Neural cell (in vitro differentiated cells): ENCODE data around the gene SLCO2A1. TPM values are rescaled to one million over a fixed set of nuclear protein-coding genes. Genes with fewer than 3 reads are reported as not detected.

ENCODE experiments used
- H2AFZ ChIP-seq: fragments of 200-600, 300-800 bp; sonication (generic), shearing (Covaris generic); 2 replicates; pipeline ENCODE4 v1.6.0; 2014; ENCODE audit warnings: low read depth, mild to moderate bottlenecking, antibody characterized with exemption, low read length, moderate library complexity
- H3F3A ChIP-seq: fragments of 200-600 bp; shearing (Covaris generic); 2 replicates; pipeline ENCODE4 v1.6.1; 2016; ENCODE audit warnings: mild to moderate bottlenecking, moderate library complexity, mixed read lengths, antibody characterized with exemption, low read length; ENCODE audit not compliant: insufficient read depth, poor library complexity, severe bottlenecking
- H3K27ac ChIP-seq: fragments of 200-600, 300-800 bp; sonication (generic), shearing (Covaris generic); 2 replicates; pipeline ENCODE4 v1.5.1; 2014; ENCODE audit warnings: mild to moderate bottlenecking, low read length, moderate library complexity
- H3K27me3 ChIP-seq: fragments of 300-800, 200-600 bp; sonication (generic), shearing (Covaris generic); 2 replicates; pipeline ENCODE4 v1.6.0; 2014; ENCODE audit warnings: mild to moderate bottlenecking, low read depth, low read length, moderate library complexity; ENCODE audit not compliant: insufficient read depth
- H3K36me3 ChIP-seq: fragments of 300-800, 200-600 bp; sonication (generic), shearing (Covaris generic); 2 replicates; pipeline ENCODE4 v1.5.1; 2014; ENCODE audit warnings: mild to moderate bottlenecking, antibody characterized with exemption, low read length, moderate library complexity; ENCODE audit not compliant: insufficient read depth
- H3K4me2 ChIP-seq: fragments of 300-800, 200-600 bp; sonication (generic), shearing (Covaris generic); 2 replicates; pipeline ENCODE4 v1.6.0; 2014; ENCODE audit warnings: mild to moderate bottlenecking, low read length
- H3K4me3 ChIP-seq: fragments of 300-800, 200-600 bp; sonication (generic), shearing (Covaris generic); 2 replicates; pipeline ENCODE4 v1.5.1; 2014; ENCODE audit warnings: mild to moderate bottlenecking, low read length, moderate library complexity
- H3K79me2 ChIP-seq: fragments of 200-600 bp; shearing (Covaris generic); replicated peaks from 2 replicates; pipeline ENCODE4 v1.6.0; 2014; ENCODE audit warnings: mild to moderate bottlenecking, low read length, moderate library complexity; ENCODE audit not compliant: insufficient read depth
- H3K9ac ChIP-seq: fragments of 300-800, 200-600 bp; sonication (generic), shearing (Covaris generic); 2 replicates; pipeline ENCODE4 v1.6.1; 2016; ENCODE audit warnings: mild to moderate bottlenecking, low read length, mixed read lengths
- H3K9me2 ChIP-seq: fragments of 200-600 bp; shearing (Covaris generic); 2 replicates; pipeline ENCODE4 v1.6.1; 2016; ENCODE audit warnings: mild to moderate bottlenecking, low read length, mixed read lengths; ENCODE audit not compliant: insufficient read depth
- H3K9me3 ChIP-seq: fragments of 200-600, 300-800 bp; sonication (generic), shearing (Covaris generic); 2 replicates; pipeline ENCODE4 v1.6.1; 2016; ENCODE audit warnings: mild to moderate bottlenecking, mixed run types, low read length, moderate library complexity, mixed read lengths
- H4K20me1 ChIP-seq: fragments of 200-600 bp; shearing (Covaris generic); 2 replicates; pipeline ENCODE4 v1.6.1; 2016; ENCODE audit warnings: mild to moderate bottlenecking, mixed run types; ENCODE audit not compliant: insufficient read depth
- EP300 ChIP-seq: fragments of 450-650 bp; conservative IDR thresholded peaks from 2 replicates; pipeline ENCODE4 v1.6.1; 2014; ENCODE audit warnings: antibody characterized with exemption, mild to moderate bottlenecking, moderate library complexity; ENCODE audit not compliant: poor library complexity, severe bottlenecking
- EZH2 ChIP-seq: fragments of 200-600, 300-800 bp; shearing (Covaris generic), sonication (generic); IDR thresholded peaks from 2 replicates; pipeline ENCODE4 v1.6.1; 2014; ENCODE audit warnings: antibody characterized with exemption, low read length, borderline replicate concordance, mild to moderate bottlenecking; ENCODE audit not compliant: insufficient read depth, poor library complexity, severe bottlenecking
- MXI1 ChIP-seq: fragments of 450-650 bp; conservative IDR thresholded peaks from 2 replicates; pipeline ENCODE4 v1.6.1; 2014; ENCODE audit warnings: antibody characterized with exemption, mild to moderate bottlenecking; ENCODE audit not compliant: poor library complexity, severe bottlenecking
- POLR2AphosphoS5 ChIP-seq: IDR thresholded peaks from 2 replicates; pipeline ENCODE4 v1.6.1; 2012
- RAD21 ChIP-seq: fragments of 450-650 bp; conservative IDR thresholded peaks from 2 replicates; pipeline ENCODE4 v1.6.1; 2014; ENCODE audit warnings: antibody characterized with exemption, mild to moderate bottlenecking, moderate library complexity
- SMC3 ChIP-seq: fragments of 450-650 bp; conservative IDR thresholded peaks from 2 replicates; pipeline ENCODE4 v1.6.1; 2014; ENCODE audit warnings: antibody characterized with exemption, mild to moderate bottlenecking, moderate library complexity; ENCODE audit not compliant: poor library complexity
- TAF1 ChIP-seq: IDR thresholded peaks from 2 replicates; pipeline ENCODE4 v1.6.1; 2012; ENCODE audit warnings: low read depth
- polyA plus RNA-seq: library from polyadenylated mRNA; depleted of rRNA; stranded (reverse); fragments of >200 nt; gene quantifications from 2 replicates; pipeline ENCODE4 v1.2.3, GENCODE V29; 2014
- TF ChIP-seq, protein P1 (sequence below): IDR thresholded peaks from 2 replicates; pipeline ENCODE4 v1.6.1; 2012; ENCODE audit warnings: borderline replicate concordance
- TF ChIP-seq, protein P2 (sequence below): fragments of 450-650 bp; IDR thresholded peaks from 2 replicates; pipeline ENCODE4 v1.5.1; 2014; ENCODE audit warnings: antibody characterized with exemption, mild to moderate bottlenecking, moderate library complexity; ENCODE audit not compliant: poor library complexity, severe bottlenecking

Gene SLCO2A1
- polyA plus RNA-seq, 1 donor from 2014 or later, result not detected

DNA sequence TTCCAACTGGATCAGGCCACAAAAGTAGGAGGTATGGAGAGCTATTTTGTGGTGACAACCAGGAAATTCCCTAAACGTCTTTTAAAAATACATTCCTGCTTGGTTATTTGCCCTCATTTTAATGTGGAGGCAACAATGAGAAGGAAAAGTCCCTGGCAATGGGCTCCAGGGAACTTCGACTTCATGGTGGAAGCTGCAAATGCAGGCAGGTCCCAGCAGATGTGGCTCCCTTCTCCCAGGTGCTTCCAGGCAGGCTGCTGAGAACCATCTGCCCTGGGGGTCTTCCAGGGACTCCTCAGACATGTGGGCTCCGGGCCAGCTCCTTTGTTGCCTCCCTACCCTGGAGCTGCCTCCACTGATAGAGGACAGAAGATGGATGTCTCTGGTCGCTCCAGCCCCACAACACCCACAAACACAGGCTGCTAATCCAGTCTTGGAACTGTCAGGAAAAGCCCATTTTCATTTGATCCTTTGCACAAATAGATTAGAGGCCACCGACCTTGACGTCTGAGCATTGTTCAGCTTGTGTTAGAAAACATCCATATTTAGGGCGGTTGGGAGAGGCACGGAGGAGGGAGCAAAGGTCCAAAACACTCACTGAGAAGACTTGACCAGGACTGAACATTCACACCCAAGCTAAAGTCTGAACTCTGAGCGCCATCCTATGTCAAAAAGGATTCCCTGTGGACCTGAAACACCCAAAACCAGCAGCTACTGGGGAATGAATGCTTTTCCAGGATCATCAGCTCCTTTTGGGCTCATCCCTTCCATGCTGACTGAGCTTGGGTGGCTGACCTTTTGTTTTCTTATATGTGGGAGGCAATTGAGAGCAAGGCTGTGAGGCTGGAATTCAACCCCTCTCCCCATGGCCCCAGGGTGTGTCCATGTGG, 30.2 kb upstream of the SLCO2A1 start:
- Histone ChIP-seq H3K4me3 (no peak overlapping the region), H3K4me2 (no peak overlapping the region), H3K27me3 (no peaks in the 10 kb centered on the region), H3K9me3 (no peaks in the 10 kb centered on the region), H3K27ac (no peak overlapping the region), H3K36me3 (no peaks in the 10 kb centered on the region), H3F3A (no peaks in the 10 kb centered on the region), H3K9me2 (no peaks in the 10 kb centered on the region), H2AFZ (no peak overlapping the region), H3K79me2 (no peaks in the 10 kb centered on the region), H3K9ac (no peak overlapping the region), H4K20me1 (no peaks in the 10 kb centered on the region)
- no peak for TF ChIP-seq EZH2
- no peak for TF ChIP-seq MXI1
- no peak for TF ChIP-seq POLR2AphosphoS5
- no peak for TF ChIP-seq SMC3
- no peak for TF ChIP-seq RAD21
- TF ChIP-seq TAF1, result no peak
- TF ChIP-seq, protein P1, sequence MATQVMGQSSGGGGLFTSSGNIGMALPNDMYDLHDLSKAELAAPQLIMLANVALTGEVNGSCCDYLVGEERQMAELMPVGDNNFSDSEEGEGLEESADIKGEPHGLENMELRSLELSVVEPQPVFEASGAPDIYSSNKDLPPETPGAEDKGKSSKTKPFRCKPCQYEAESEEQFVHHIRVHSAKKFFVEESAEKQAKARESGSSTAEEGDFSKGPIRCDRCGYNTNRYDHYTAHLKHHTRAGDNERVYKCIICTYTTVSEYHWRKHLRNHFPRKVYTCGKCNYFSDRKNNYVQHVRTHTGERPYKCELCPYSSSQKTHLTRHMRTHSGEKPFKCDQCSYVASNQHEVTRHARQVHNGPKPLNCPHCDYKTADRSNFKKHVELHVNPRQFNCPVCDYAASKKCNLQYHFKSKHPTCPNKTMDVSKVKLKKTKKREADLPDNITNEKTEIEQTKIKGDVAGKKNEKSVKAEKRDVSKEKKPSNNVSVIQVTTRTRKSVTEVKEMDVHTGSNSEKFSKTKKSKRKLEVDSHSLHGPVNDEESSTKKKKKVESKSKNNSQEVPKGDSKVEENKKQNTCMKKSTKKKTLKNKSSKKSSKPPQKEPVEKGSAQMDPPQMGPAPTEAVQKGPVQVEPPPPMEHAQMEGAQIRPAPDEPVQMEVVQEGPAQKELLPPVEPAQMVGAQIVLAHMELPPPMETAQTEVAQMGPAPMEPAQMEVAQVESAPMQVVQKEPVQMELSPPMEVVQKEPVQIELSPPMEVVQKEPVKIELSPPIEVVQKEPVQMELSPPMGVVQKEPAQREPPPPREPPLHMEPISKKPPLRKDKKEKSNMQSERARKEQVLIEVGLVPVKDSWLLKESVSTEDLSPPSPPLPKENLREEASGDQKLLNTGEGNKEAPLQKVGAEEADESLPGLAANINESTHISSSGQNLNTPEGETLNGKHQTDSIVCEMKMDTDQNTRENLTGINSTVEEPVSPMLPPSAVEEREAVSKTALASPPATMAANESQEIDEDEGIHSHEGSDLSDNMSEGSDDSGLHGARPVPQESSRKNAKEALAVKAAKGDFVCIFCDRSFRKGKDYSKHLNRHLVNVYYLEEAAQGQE, result no peak
- TF ChIP-seq EP300, result no peak
- TF ChIP-seq, protein P2, sequence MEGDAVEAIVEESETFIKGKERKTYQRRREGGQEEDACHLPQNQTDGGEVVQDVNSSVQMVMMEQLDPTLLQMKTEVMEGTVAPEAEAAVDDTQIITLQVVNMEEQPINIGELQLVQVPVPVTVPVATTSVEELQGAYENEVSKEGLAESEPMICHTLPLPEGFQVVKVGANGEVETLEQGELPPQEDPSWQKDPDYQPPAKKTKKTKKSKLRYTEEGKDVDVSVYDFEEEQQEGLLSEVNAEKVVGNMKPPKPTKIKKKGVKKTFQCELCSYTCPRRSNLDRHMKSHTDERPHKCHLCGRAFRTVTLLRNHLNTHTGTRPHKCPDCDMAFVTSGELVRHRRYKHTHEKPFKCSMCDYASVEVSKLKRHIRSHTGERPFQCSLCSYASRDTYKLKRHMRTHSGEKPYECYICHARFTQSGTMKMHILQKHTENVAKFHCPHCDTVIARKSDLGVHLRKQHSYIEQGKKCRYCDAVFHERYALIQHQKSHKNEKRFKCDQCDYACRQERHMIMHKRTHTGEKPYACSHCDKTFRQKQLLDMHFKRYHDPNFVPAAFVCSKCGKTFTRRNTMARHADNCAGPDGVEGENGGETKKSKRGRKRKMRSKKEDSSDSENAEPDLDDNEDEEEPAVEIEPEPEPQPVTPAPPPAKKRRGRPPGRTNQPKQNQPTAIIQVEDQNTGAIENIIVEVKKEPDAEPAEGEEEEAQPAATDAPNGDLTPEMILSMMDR, result no peak

DNA sequence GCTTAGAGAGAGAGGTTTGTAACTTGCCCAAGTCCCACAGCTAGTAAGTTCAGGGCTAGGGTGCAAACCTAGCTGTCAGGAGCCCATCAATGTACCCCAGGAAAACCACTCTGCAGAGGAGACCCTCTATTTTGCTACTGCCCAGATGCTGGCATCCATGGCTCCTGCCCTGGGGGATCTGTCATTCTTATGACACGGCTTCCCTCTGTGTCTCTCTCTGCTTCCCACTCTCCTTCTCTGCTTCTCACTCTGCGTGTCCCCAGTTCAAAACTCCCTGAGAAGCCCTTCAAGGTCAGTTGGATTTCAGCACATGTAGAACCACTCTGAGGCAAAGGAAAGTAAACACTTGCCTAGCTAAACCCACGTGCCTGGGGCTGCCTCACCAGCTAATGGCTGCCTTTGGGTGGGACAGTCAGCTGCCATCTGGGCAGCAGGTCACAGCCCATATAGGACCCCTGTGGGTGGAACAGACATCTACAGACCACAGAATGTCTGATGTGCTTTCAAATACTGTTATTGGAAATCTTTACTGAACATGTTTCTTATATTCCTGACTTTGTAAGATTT, 29.4 kb upstream of the SLCO2A1 start:
- Histone ChIP-seq H3K79me2 (no peaks in the 10 kb centered on the region), H2AFZ (no peak overlapping the region), H3K9me2 (no peaks in the 10 kb centered on the region), H3K9me3 (no peaks in the 10 kb centered on the region), H3K4me3 (no peak overlapping the region), H3K9ac (no peak overlapping the region), H4K20me1 (no peaks in the 10 kb centered on the region), H3K36me3 (no peaks in the 10 kb centered on the region), H3K4me2 (no peak overlapping the region), H3F3A (no peaks in the 10 kb centered on the region), H3K27me3 (no peaks in the 10 kb centered on the region), H3K27ac (no peak overlapping the region)
- TF ChIP-seq SMC3 (no peak), POLR2AphosphoS5 (no peak), RAD21 (no peak), EZH2 (no peak), MXI1 (no peak), EP300 (no peak), TAF1 (no peak)
- TF ChIP-seq, protein P2, result no peak
- TF ChIP-seq, protein P1, result no peak
